Measurements from ENCODE around the gene SLC29A4. TPM values are rescaled to one million over a fixed set of nuclear protein-coding genes. Genes with fewer than 3 reads are reported as not detected.
"Not testable (repeated sequence)": the region's sequence is repeated elsewhere in the genome, so short reads cannot be mapped to it uniquely, and the experiment has no call there.

The SLC29A4 gene
- total RNA-seq, 6 experiments from 2014 or later = 1.5 to 7.7 (median 3.9) TPM

DNA sequence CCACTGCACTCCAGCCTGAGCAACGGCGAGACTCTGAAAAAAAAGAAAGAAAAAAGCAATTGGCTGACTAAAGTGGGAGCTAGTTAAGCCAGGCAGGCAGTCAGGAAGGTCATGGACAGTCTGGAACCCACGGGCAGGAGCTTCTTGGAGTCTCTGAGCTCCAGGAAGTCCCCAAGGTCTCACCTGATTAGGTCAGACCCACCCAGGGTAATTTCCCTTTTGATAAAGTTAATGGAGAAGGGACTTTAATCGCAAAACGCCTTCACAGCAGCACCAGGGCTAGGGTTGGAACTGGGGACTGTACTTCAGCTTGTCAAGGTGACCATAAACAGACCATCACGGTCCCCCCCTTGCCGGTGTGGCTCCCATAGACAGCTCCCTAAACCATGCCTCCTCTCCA, 6.6 kb downstream of the SLC29A4 start:
- ATAC-seq (no peak), DNase-seq (no peak)
- peaks cover 0 to 4% (median 0%) of the 10 kb centered on the region in 4 donors for H3K4me1 ChIP-seq
- H3K27me3 ChIP-seq = no peaks in the 10 kb centered on the region
- no peak overlapping the region for H3K4me3 ChIP-seq
- WGBS (ENCODE audit: insufficient coverage, low coverage, low lambda C conversion rate, missing lambda C conversion rate) = 52% methylated on average over 3 of the region's 7 CpGs
- TF ChIP-seq POLR2A (IDR thresholded peaks at IDR 0.05) = no peak
- TF ChIP-seq, protein P1, sequence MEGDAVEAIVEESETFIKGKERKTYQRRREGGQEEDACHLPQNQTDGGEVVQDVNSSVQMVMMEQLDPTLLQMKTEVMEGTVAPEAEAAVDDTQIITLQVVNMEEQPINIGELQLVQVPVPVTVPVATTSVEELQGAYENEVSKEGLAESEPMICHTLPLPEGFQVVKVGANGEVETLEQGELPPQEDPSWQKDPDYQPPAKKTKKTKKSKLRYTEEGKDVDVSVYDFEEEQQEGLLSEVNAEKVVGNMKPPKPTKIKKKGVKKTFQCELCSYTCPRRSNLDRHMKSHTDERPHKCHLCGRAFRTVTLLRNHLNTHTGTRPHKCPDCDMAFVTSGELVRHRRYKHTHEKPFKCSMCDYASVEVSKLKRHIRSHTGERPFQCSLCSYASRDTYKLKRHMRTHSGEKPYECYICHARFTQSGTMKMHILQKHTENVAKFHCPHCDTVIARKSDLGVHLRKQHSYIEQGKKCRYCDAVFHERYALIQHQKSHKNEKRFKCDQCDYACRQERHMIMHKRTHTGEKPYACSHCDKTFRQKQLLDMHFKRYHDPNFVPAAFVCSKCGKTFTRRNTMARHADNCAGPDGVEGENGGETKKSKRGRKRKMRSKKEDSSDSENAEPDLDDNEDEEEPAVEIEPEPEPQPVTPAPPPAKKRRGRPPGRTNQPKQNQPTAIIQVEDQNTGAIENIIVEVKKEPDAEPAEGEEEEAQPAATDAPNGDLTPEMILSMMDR (IDR thresholded peaks at IDR 0.05) = no peak
- no peaks in the 10 kb centered on the region for H3K36me3 ChIP-seq
- H3K9me3 ChIP-seq = no peaks in the 10 kb centered on the region
- H3K27ac ChIP-seq = no peak overlapping the region
- intact Hi-C loops (cut with DNase I) = no loop called here

DNA sequence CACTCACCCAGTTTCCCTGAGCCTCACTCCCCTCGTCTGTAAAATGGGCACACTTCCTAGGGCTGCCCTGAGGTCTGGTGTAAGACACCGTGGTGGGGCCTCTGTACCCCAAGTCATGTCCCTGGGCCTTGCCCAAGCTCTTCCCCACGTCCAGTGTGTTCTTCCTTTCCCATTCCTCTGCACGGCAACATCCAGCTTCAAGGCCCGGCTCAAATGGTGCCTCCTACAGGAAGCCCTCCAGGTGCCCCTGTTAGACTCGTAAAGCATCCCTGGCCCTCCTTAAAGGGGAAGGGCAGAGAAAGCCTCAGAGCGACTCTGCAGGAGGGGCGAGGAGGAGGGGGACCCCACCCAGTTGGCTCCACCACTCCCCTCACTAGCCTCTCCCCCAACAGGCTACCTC, 8.6 kb downstream of the SLC29A4 start:
- intact Hi-C loops (cut with DNase I) = no loop called here
- no peak for ATAC-seq
- H3K9me3 ChIP-seq = no peaks in the 10 kb centered on the region
- H3K27me3 ChIP-seq = no peaks in the 10 kb centered on the region
- no peak overlapping the region for H3K4me3 ChIP-seq
- H3K27ac ChIP-seq = no peak overlapping the region
- DNase-seq = no peak
- TF ChIP-seq, protein P1 (IDR thresholded peaks at IDR 0.05) = no peak
- no peak for TF ChIP-seq POLR2A (IDR thresholded peaks at IDR 0.05)
- H3K36me3 ChIP-seq = no peaks in the 10 kb centered on the region
- 80% methylated on average over 1 of the region's 8 CpGs for WGBS (ENCODE audit: insufficient coverage, low coverage, low lambda C conversion rate, missing lambda C conversion rate)
- no peaks in the 10 kb centered on the region for H3K4me1 ChIP-seq

DNA sequence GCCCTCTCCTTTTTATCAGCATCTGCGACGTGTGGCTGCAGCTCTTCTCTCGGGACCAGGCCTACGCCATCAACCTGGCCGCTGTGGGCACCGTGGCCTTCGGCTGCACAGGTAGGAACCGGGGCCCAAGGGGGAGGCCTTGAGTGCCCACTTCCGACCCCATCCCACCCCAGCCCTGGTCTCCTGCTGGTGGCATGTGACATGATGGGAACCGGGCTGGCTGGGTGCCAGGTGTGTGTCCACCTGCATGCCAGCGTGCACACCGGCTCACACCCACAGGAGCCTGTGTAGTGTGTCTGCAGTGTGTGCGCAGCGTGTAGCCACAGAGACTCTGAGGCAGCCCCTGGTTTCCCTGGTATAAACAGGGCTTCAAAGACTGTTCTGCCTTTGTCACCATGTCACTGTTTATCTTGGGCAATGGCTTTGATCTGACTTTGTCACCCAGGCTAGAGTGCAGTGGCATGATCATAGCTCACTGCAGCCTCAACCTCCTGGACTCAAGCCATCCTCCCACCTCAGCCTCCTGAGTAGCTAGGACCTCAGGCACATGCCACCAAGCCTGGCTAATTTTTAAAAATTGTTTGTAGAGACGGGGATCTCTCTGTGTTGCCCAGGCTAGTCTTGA, 9.1 kb downstream of the SLC29A4 start:
- H3K9me3 ChIP-seq; H3K27ac ChIP-seq; H3K27me3 ChIP-seq; DNase-seq; intact Hi-C loops (cut with DNase I); H3K4me3 ChIP-seq; H3K4me1 ChIP-seq; H3K36me3 ChIP-seq: not testable (repeated sequence)
- WGBS (ENCODE audit: insufficient coverage, low coverage, low lambda C conversion rate, missing lambda C conversion rate) = no CpG with 5 or more reads among the region's 15 CpGs
- ATAC-seq = peak in 2 of 4 donors; percentile 7 to 22

DNA sequence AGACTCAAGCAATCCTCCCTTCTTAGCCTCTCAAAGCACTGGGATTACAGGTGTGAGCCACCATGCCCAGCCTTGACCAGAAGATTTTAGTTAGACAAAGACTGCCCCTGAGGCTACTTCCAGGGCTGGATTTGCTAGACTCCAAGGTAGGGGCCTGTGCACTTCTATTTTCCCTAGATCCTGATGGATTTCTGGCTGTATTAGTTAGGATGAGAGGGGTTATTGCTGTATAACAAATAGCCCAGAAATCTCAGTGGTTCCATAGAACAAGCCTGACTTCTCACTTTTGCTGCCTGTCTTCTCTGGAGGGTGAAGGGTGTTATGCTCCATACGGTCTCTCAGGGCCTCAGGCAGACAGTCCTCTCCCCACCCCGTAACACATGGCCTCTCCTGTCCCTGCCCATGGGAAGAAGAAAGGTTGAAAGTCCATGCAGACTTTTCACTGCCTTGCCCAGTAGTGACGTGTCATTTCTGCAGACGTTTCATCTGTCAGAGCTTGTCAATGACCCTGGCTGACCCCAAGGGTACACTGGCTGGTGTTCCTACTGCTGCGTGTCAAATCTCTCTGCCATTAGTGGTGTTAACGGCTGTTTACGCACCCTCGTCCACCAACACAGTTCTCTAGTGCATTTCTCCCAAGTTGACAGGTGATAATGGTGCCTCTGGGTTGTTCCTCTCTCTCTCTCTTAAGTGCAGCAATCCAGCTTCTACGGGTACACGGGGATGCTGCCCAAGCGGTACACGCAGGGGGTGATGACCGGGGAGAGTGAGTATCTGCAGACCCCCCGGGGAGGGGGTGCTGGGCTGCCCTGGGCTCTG, 11.6 kb downstream of the SLC29A4 start:
- no peak overlapping the region for H3K27ac ChIP-seq
- no peaks in the 10 kb centered on the region for H3K27me3 ChIP-seq
- intact Hi-C loops (cut with DNase I) = no loop called here
- no peaks in the 10 kb centered on the region for H3K9me3 ChIP-seq
- no peak for DNase-seq
- WGBS (ENCODE audit: insufficient coverage, low coverage, low lambda C conversion rate, missing lambda C conversion rate) = 78% methylated on average over 10 of the region's 14 CpGs
- no peak for ATAC-seq
- no peaks in the 10 kb centered on the region for H3K4me1 ChIP-seq
- no peaks in the 10 kb centered on the region for H3K36me3 ChIP-seq
- no peak overlapping the region for H3K4me3 ChIP-seq
- TF ChIP-seq, protein P1 (IDR thresholded peaks at IDR 0.05) = no peak
- TF ChIP-seq POLR2A (IDR thresholded peaks at IDR 0.05) = no peak
